GM23338 (cell line): ENCODE data around the gene OST4. TPM values are rescaled to one million over a fixed set of nuclear protein-coding genes. Genes with fewer than 3 reads are reported as not detected.

ENCODE experiments used
- ATAC-seq: fragments of 200-7000 bp; cut with Tn5 transposase; 3 replicates; pipeline ENCODE4 v1.9.1; 2020
- DNase-seq: peaks from one replicate; pipeline ENCODE4 v3.0.0-alpha.2; 2015; ENCODE audit warnings: low spot score
- H2AFZ ChIP-seq: fragments of 200-600 bp; sonication (generic); 2 replicates; pipeline ENCODE4 v1.8.0; 2016; ENCODE audit warnings: antibody characterized with exemption, mild to moderate bottlenecking, moderate library complexity
- H3F3A ChIP-seq: fragments of 200-600 bp; sonication (generic); replicated peaks from 2 replicates; pipeline ENCODE4 v1.8.0; 2017; ENCODE audit warnings: antibody characterized with exemption, mixed run types, low read depth
- H3K27ac ChIP-seq: fragments of 200-600 bp; sonication (generic); 2 replicates; pipeline ENCODE4 v1.6.1; 2016; ENCODE audit warnings: low read depth
- H3K27me3 ChIP-seq: fragments of 200-600 bp; sonication (generic); 2 replicates; pipeline ENCODE4 v1.8.0; 2016; ENCODE audit warnings: mild to moderate bottlenecking, mixed run types, moderate library complexity; ENCODE audit not compliant: insufficient read depth
- H3K36me3 ChIP-seq: fragments of 200-600 bp; sonication (generic); 2 replicates; pipeline ENCODE4 v1.8.0; 2016; ENCODE audit warnings: mild to moderate bottlenecking; ENCODE audit not compliant: insufficient read depth
- H3K4me1 ChIP-seq: fragments of 200-600 bp; sonication (generic); 2 replicates; pipeline ENCODE4 v1.8.0; 2016; ENCODE audit warnings: mild to moderate bottlenecking, moderate library complexity; ENCODE audit not compliant: insufficient read depth
- H3K4me2 ChIP-seq: fragments of 200-600 bp; sonication (generic); 2 replicates; pipeline ENCODE4 v1.7.1; 2017; ENCODE audit warnings: mixed run types
- H3K4me3 ChIP-seq: fragments of 200-600 bp; sonication (generic); 2 replicates; pipeline ENCODE4 v1.6.1; 2016; ENCODE audit warnings: mixed run types
- H3K79me2 ChIP-seq: fragments of 200-600 bp; sonication (generic); replicated peaks from 2 replicates; pipeline ENCODE4 v1.8.0; 2017; ENCODE audit warnings: mild to moderate bottlenecking; ENCODE audit not compliant: insufficient read depth
- H3K9me2 ChIP-seq: fragments of 200-600 bp; sonication (generic); 2 replicates; pipeline ENCODE4 v1.8.0; 2017; ENCODE audit not compliant: insufficient read depth
- H4K20me1 ChIP-seq: fragments of 200-600 bp; sonication (generic); replicated peaks from 2 replicates; pipeline ENCODE4 v1.8.0; 2017; ENCODE audit warnings: mild to moderate bottlenecking; ENCODE audit not compliant: insufficient read depth
- H3K27ac Mint-ChIP-seq: 2 replicates; pipeline ENCODE4 v1.8.0; 2020; ENCODE audit warnings: inconsistent platforms, mild to moderate bottlenecking, moderate library complexity, mixed read lengths
- H3K27me3 Mint-ChIP-seq: 3 replicates; pipeline ENCODE4 v1.8.0; 2022; ENCODE audit warnings: low read depth, mild to moderate bottlenecking, moderate library complexity, mixed read lengths, inconsistent platforms; ENCODE audit not compliant: insufficient read depth, poor library complexity
- H3K36me3 Mint-ChIP-seq: 3 replicates; pipeline ENCODE4 v1.8.0; 2021; ENCODE audit warnings: low read depth, mild to moderate bottlenecking, inconsistent platforms, moderate library complexity, mixed read lengths
- H3K4me1 Mint-ChIP-seq: 3 replicates; pipeline ENCODE4 v1.8.0; 2020; ENCODE audit warnings: mild to moderate bottlenecking, inconsistent platforms, mixed read lengths
- H3K4me3 Mint-ChIP-seq: 3 replicates; pipeline ENCODE4 v1.8.0; 2021; ENCODE audit warnings: moderate library complexity, mild to moderate bottlenecking, inconsistent platforms, mixed read lengths
- H3K9me3 Mint-ChIP-seq: 3 replicates; pipeline ENCODE4 v1.8.0; 2020; ENCODE audit warnings: moderate library complexity, mild to moderate bottlenecking, inconsistent platforms, mixed read lengths
- CREB1 ChIP-seq: fragments of 250-450 bp; sonication (Bioruptor Pico); IDR thresholded peaks from 2 replicates; pipeline ENCODE4 v1.5.0; 2020; ENCODE audit warnings: low read depth, mild to moderate bottlenecking, moderate library complexity
- ETS1 ChIP-seq: IDR thresholded peaks from 2 replicates; pipeline ENCODE4 v1.6.1; 2016; ENCODE audit warnings: antibody characterized with exemption
- EZH2 ChIP-seq: fragments of 200-600 bp; sonication (generic); IDR thresholded peaks from one replicate; pipeline ENCODE4 v1.8.0; 2017; ENCODE audit warnings: antibody characterized with exemption, mild to moderate bottlenecking, low read depth; ENCODE audit not compliant: unreplicated experiment
- EZH2phosphoT487 ChIP-seq: fragments of 200-600 bp; sonication (generic); IDR thresholded peaks from one replicate; pipeline ENCODE4 v1.8.1; 2018; ENCODE audit warnings: antibody characterized with exemption; ENCODE audit not compliant: unreplicated experiment
- JUNB ChIP-seq: IDR thresholded peaks from one replicate; pipeline ENCODE4 v1.6.1; 2016; ENCODE audit warnings: antibody characterized with exemption; ENCODE audit not compliant: unreplicated experiment
- NANOG ChIP-seq: IDR thresholded peaks from 2 replicates; pipeline ENCODE4 v1.6.1; 2016; ENCODE audit warnings: antibody characterized with exemption, borderline replicate concordance
- POLR2AphosphoS5 ChIP-seq: IDR thresholded peaks from 2 replicates; pipeline ENCODE4 v1.6.1; 2016; ENCODE audit warnings: antibody characterized with exemption, low read depth
- REST ChIP-seq: IDR thresholded peaks from one replicate; pipeline ENCODE4 v1.6.1; 2018; ENCODE audit warnings: antibody characterized with exemption; ENCODE audit not compliant: unreplicated experiment
- STAT1 ChIP-seq: IDR thresholded peaks from one replicate; pipeline ENCODE4 v1.6.1; 2016; ENCODE audit warnings: antibody characterized with exemption; ENCODE audit not compliant: unreplicated experiment
- ZNF114 ChIP-seq: fragments of 250-450 bp; sonication (Bioruptor Pico); IDR thresholded peaks from 2 replicates; pipeline ENCODE4 v1.5.0; 2020; ENCODE audit warnings: mild to moderate bottlenecking, moderate library complexity
- ZNF331 ChIP-seq: fragments of 250-450 bp; sonication (Bioruptor Pico); IDR thresholded peaks from 2 replicates; pipeline ENCODE4 v1.5.0; 2020; ENCODE audit warnings: low read depth, mild to moderate bottlenecking, moderate library complexity
- polyA plus RNA-seq: library from polyadenylated mRNA; unstranded; fragments of >200 nt; fragmentation: Nextera tagmentation; extraction: Ambion mirVana; gene quantifications from 2 replicates; pipeline ENCODE4 v1.2.1, GENCODE V29; 2016
- total RNA-seq: library from RNA; depleted of rRNA; stranded (reverse); fragments of >200 nt; shearing (Covaris generic); gene quantifications from 2 replicates; pipeline ENCODE4 v1.2.3, GENCODE V29; 2014
- TF ChIP-seq, protein P1 (sequence below), 2 experiments: fragments of 200-600 bp in 1 of 2; sonication (generic) in 1 of 2; conservative IDR thresholded peaks; 2 replicates each; pipeline versions ENCODE4 v1.5.1 to v1.6.1; 2016 to 2017; ENCODE audit warnings: antibody characterized with exemption in 2 of 2, low read depth in 2 of 2, mild to moderate bottlenecking in 2 of 2, moderate library complexity in 1 of 2
- TF ChIP-seq, protein P2 (sequence below): fragments of 250-450 bp; sonication (Bioruptor Pico); IDR thresholded peaks from 2 replicates; pipeline ENCODE4 v1.5.0; 2020; ENCODE audit warnings: mild to moderate bottlenecking, moderate library complexity

The OST4 gene
- total and polyA plus RNA-seq, 2 experiments from 2014 or later, result 226 to 568 TPM

GRCh38 chr2:27053321-27053720 lies 18.1 kb downstream of the OST4 start:
- H3K4me3 Mint-ChIP-seq, result peak overlapping the region; percentile 95
- Histone ChIP-seq H3K27me3 (no peaks in the 10 kb centered on the region), H3K27ac (no peak overlapping the region), H2AFZ (no peak overlapping the region), H3K36me3 (peaks cover 15% of the 10 kb centered on the region), H4K20me1 (no peaks in the 10 kb centered on the region), H3K9me2 (no peaks in the 10 kb centered on the region), H3K4me2 (no peak overlapping the region), H3K4me3 (no peak overlapping the region), H3F3A (peaks cover 14% of the 10 kb centered on the region), H3K4me1 (peaks cover 6% of the 10 kb centered on the region; the same call in 1 of the 2 replicates), H3K79me2 (no peaks in the 10 kb centered on the region)
- H3K27me3 Mint-ChIP-seq, result peaks cover 21% of the 10 kb centered on the region
- peaks cover 12% of the 10 kb centered on the region for H3K9me3 Mint-ChIP-seq
- DNase-seq, result no peak
- H3K4me1 Mint-ChIP-seq, result peaks cover 9% of the 10 kb centered on the region; the same call in 2 of the 3 replicates
- no peak for TF ChIP-seq ETS1
- no peak for TF ChIP-seq POLR2AphosphoS5
- TF ChIP-seq, protein P1, sequence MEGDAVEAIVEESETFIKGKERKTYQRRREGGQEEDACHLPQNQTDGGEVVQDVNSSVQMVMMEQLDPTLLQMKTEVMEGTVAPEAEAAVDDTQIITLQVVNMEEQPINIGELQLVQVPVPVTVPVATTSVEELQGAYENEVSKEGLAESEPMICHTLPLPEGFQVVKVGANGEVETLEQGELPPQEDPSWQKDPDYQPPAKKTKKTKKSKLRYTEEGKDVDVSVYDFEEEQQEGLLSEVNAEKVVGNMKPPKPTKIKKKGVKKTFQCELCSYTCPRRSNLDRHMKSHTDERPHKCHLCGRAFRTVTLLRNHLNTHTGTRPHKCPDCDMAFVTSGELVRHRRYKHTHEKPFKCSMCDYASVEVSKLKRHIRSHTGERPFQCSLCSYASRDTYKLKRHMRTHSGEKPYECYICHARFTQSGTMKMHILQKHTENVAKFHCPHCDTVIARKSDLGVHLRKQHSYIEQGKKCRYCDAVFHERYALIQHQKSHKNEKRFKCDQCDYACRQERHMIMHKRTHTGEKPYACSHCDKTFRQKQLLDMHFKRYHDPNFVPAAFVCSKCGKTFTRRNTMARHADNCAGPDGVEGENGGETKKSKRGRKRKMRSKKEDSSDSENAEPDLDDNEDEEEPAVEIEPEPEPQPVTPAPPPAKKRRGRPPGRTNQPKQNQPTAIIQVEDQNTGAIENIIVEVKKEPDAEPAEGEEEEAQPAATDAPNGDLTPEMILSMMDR (conservative IDR thresholded peaks at IDR 0.05; ENCODE audit: low read depth in 2 of 2), result no peak
- TF ChIP-seq JUNB, result no peak
- no peak for TF ChIP-seq STAT1
- no peak for TF ChIP-seq EZH2
- TF ChIP-seq, protein P2, sequence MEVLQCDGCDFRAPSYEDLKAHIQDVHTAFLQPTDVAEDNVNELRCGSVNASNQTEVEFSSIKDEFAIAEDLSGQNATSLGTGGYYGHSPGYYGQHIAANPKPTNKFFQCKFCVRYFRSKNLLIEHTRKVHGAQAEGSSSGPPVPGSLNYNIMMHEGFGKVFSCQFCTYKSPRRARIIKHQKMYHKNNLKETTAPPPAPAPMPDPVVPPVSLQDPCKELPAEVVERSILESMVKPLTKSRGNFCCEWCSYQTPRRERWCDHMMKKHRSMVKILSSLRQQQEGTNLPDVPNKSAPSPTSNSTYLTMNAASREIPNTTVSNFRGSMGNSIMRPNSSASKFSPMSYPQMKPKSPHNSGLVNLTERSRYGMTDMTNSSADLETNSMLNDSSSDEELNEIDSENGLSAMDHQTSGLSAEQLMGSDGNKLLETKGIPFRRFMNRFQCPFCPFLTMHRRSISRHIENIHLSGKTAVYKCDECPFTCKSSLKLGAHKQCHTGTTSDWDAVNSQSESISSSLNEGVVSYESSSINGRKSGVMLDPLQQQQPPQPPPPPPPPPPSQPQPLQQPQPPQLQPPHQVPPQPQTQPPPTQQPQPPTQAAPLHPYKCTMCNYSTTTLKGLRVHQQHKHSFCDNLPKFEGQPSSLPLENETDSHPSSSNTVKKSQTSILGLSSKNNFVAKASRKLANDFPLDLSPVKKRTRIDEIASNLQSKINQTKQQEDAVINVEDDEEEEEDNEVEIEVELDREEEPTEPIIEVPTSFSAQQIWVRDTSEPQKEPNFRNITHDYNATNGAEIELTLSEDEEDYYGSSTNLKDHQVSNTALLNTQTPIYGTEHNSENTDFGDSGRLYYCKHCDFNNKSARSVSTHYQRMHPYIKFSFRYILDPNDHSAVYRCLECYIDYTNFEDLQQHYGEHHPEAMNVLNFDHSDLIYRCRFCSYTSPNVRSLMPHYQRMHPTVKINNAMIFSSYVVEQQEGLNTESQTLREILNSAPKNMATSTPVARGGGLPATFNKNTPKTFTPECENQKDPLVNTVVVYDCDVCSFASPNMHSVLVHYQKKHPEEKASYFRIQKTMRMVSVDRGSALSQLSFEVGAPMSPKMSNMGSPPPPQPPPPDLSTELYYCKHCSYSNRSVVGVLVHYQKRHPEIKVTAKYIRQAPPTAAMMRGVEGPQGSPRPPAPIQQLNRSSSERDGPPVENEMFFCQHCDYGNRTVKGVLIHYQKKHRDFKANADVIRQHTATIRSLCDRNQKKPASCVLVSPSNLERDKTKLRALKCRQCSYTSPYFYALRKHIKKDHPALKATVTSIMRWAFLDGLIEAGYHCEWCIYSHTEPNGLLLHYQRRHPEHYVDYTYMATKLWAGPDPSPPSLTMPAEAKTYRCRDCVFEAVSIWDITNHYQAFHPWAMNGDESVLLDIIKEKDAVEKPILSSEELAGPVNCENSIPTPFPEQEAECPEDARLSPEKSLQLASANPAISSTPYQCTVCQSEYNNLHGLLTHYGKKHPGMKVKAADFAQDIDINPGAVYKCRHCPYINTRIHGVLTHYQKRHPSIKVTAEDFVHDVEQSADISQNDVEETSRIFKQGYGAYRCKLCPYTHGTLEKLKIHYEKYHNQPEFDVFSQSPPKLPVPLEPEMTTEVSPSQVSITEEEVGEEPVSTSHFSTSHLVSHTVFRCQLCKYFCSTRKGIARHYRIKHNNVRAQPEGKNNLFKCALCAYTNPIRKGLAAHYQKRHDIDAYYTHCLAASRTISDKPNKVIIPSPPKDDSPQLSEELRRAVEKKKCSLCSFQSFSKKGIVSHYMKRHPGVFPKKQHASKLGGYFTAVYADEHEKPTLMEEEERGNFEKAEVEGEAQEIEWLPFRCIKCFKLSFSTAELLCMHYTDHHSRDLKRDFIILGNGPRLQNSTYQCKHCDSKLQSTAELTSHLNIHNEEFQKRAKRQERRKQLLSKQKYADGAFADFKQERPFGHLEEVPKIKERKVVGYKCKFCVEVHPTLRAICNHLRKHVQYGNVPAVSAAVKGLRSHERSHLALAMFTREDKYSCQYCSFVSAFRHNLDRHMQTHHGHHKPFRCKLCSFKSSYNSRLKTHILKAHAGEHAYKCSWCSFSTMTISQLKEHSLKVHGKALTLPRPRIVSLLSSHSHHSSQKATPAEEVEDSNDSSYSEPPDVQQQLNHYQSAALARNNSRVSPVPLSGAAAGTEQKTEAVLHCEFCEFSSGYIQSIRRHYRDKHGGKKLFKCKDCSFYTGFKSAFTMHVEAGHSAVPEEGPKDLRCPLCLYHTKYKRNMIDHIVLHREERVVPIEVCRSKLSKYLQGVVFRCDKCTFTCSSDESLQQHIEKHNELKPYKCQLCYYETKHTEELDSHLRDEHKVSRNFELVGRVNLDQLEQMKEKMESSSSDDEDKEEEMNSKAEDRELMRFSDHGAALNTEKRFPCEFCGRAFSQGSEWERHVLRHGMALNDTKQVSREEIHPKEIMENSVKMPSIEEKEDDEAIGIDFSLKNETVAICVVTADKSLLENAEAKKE (CRISPR knock-in tag), result no peak
- no peak for TF ChIP-seq NANOG
- no peak for TF ChIP-seq REST
- TF ChIP-seq ZNF114 (CRISPR knock-in tag), result no peak
- TF ChIP-seq ZNF331, result no peak
- TF ChIP-seq EZH2phosphoT487, result no peak
- no peak for TF ChIP-seq CREB1
- no peak overlapping the region for H3K27ac Mint-ChIP-seq
- peaks cover 49% of the 10 kb centered on the region for H3K36me3 Mint-ChIP-seq
- ATAC-seq, result no peak
